Transverse colon (tissue), 3 donors: ENCODE measurements around the gene FDPS.

Experiments used
- CTCF ChIP-seq, 5 experiments: fragments of 200-600 bp in 3 of 5; fragments of 450-650 bp in 2 of 5; sonication (generic) in 3 of 5; IDR thresholded peaks; 1 replicate in 2 of 5; 2 replicates in 3 of 5; pipeline ENCODE4 v1.5.1; 2016 to 2017; ENCODE audit warnings: antibody characterized with exemption in 5 of 5, inconsistent platforms in 3 of 5, mild to moderate bottlenecking in 2 of 5, moderate library complexity in 1 of 5
- POLR2A ChIP-seq: fragments of 450-650 bp; IDR thresholded peaks from one replicate; pipeline ENCODE4 v1.6.1; 2016; ENCODE audit warnings: antibody characterized with exemption, mild to moderate bottlenecking, moderate library complexity

DNA sequence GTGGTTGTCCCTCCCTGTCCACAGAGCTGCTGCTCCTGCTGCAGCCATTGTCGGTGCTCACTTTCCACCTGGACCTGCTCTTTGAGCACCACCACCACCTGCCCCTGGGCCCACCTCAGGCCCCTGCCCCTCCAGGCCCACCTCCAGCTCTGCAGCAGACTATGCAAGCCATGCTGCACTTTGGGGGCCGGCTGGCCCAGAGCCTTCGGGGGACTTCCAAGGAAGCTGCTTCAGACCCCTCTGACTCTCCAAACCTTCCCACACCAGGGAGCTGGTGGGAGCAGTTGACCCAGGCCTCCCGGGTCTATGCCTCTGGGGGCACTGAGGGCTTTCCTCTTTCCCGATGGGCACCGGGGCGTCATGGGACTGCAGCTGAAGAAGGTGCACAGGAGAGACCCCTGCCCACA, 18.0 kb downstream of the FDPS start:
- no peak for TF ChIP-seq CTCF (IDR thresholded peaks at IDR 0.05)
- TF ChIP-seq POLR2A: no peak
